Liver (tissue), 3 donors: ENCODE measurements around the gene HOXD11.

Experiments used
- GABPA ChIP-seq, 2 donors: IDR thresholded peaks in 1 of 2; conservative IDR thresholded peaks in 1 of 2; 2 replicates each; pipeline ENCODE4 v1.6.1; 2016; ENCODE audit warnings: antibody characterized with exemption in 2 of 2, mild to moderate bottlenecking in 1 of 2, moderate library complexity in 1 of 2
- HNF4G ChIP-seq: IDR thresholded peaks from 2 replicates; pipeline ENCODE4 v1.6.1; 2016; ENCODE audit warnings: antibody characterized with exemption
- JUND ChIP-seq, 2 donors: IDR thresholded peaks; 2 replicates each; pipeline ENCODE4 v1.6.1; 2016; ENCODE audit warnings: antibody characterized with exemption in 2 of 2
- NR2F2 ChIP-seq: IDR thresholded peaks from 2 replicates; pipeline ENCODE4 v1.6.1; 2016; ENCODE audit warnings: antibody characterized with exemption
- RAD21 ChIP-seq, 2 donors: IDR thresholded peaks; 2 replicates each; pipeline ENCODE4 v1.6.1; 2016; ENCODE audit warnings: antibody characterized with exemption in 2 of 2, mild to moderate bottlenecking in 2 of 2
- SP1 ChIP-seq: IDR thresholded peaks from 2 replicates; pipeline ENCODE4 v1.6.1; 2018; ENCODE audit warnings: antibody characterized with exemption, mild to moderate bottlenecking
- TAF1 ChIP-seq: conservative IDR thresholded peaks from 2 replicates; pipeline ENCODE4 v1.6.1; 2016; ENCODE audit warnings: antibody characterized with exemption, mild to moderate bottlenecking
- TF ChIP-seq, protein P1 (sequence below): fragments of 150-350 bp; IDR thresholded peaks from 2 replicates; pipeline ENCODE4 v1.5.1; 2017; ENCODE audit warnings: improper control_type of control experiment, low read depth, low read length; ENCODE audit not compliant: missing input control
- TF ChIP-seq, protein P2 (sequence below): IDR thresholded peaks from 2 replicates; pipeline ENCODE4 v1.6.1; 2016; ENCODE audit warnings: antibody characterized with exemption
- TF ChIP-seq, protein P3 (sequence below): IDR thresholded peaks from 2 replicates; pipeline ENCODE4 v1.6.1; 2016; ENCODE audit warnings: antibody characterized with exemption
- donor health status: healthy.
- donor health status: healthy.

DNA sequence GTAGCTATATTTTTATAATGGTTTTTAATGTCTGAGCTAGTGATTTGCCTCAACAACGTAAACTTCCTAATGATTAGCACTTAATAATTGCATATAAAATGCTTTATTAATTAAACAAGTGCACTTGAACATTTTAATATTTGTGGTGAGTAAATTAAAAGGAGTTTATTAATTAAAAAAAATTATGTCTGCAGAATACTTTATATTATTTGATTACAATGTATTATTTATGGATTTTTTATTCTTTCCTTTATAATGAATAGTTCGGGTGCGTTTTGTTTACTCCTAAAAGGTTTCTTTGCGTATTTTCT lies 24.7 kb downstream of the HOXD11 start:
- TF ChIP-seq, protein P1, sequence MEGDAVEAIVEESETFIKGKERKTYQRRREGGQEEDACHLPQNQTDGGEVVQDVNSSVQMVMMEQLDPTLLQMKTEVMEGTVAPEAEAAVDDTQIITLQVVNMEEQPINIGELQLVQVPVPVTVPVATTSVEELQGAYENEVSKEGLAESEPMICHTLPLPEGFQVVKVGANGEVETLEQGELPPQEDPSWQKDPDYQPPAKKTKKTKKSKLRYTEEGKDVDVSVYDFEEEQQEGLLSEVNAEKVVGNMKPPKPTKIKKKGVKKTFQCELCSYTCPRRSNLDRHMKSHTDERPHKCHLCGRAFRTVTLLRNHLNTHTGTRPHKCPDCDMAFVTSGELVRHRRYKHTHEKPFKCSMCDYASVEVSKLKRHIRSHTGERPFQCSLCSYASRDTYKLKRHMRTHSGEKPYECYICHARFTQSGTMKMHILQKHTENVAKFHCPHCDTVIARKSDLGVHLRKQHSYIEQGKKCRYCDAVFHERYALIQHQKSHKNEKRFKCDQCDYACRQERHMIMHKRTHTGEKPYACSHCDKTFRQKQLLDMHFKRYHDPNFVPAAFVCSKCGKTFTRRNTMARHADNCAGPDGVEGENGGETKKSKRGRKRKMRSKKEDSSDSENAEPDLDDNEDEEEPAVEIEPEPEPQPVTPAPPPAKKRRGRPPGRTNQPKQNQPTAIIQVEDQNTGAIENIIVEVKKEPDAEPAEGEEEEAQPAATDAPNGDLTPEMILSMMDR = no peak
- TF ChIP-seq TAF1 (no peak), SP1 (no peak), JUND (IDR thresholded peaks at IDR 0.05) (no peak), GABPA (IDR thresholded peaks at IDR 0.05 in 1 of 2, conservative IDR thresholded peaks at IDR 0.05 in 1 of 2) (no peak), RAD21 (IDR thresholded peaks at IDR 0.05) (no peak), HNF4G (no peak), NR2F2 (no peak)
- TF ChIP-seq, protein P2, sequence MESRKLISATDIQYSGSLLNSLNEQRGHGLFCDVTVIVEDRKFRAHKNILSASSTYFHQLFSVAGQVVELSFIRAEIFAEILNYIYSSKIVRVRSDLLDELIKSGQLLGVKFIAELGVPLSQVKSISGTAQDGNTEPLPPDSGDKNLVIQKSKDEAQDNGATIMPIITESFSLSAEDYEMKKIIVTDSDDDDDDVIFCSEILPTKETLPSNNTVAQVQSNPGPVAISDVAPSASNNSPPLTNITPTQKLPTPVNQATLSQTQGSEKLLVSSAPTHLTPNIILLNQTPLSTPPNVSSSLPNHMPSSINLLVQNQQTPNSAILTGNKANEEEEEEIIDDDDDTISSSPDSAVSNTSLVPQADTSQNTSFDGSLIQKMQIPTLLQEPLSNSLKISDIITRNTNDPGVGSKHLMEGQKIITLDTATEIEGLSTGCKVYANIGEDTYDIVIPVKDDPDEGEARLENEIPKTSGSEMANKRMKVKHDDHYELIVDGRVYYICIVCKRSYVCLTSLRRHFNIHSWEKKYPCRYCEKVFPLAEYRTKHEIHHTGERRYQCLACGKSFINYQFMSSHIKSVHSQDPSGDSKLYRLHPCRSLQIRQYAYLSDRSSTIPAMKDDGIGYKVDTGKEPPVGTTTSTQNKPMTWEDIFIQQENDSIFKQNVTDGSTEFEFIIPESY = no peak
- TF ChIP-seq, protein P3, sequence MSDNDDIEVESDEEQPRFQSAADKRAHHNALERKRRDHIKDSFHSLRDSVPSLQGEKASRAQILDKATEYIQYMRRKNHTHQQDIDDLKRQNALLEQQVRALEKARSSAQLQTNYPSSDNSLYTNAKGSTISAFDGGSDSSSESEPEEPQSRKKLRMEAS = no peak
